Panc1 (cell line): ENCODE measurements around the gene PIGU. TPM values are rescaled to one million over a fixed set of nuclear protein-coding genes. Genes with fewer than 3 reads are reported as not detected.
"Not testable (repeated sequence)": the region's sequence is repeated elsewhere in the genome, so short reads cannot be mapped to it uniquely, and the experiment has no call there.

Source experiments
- ATAC-seq: fragments of 200-7000 bp; cut with Tn5 transposase; 2 replicates; pipeline ENCODE4 v1.9.1; 2020; ENCODE audit warnings: mild to moderate bottlenecking, moderate library complexity
- BruUV-seq: library from RNA; stranded (reverse); fragments of 400-500 nt; replicated peaks from 2 replicates; lab custom pipeline; 2021; lab: Mats Ljungman, UMichigan
- CTCF ChIA-PET: fragments of 300-600 bp; sonication (Branson Sonifier 250); formaldehyde crosslinking; loops from one replicate; lab custom pipeline; 2022; ENCODE audit warnings: antibody characterized with exemption; lab: Charles Lee
- POLR2A ChIA-PET: fragments of 300-600 bp; sonication (Branson Sonifier 250); formaldehyde crosslinking; loops from one replicate; lab custom pipeline; 2022; ENCODE audit warnings: antibody characterized with exemption; lab: Charles Lee
- DNase-seq: peaks from one replicate; pipeline ENCODE4 v3.0.0-alpha.2; 2010; ENCODE audit warnings: low read depth, low spot score
- H3K27ac ChIP-seq: 2 replicates; pipeline ENCODE4 v1.5.1; 2011; ENCODE audit warnings: mild to moderate bottlenecking, low read length, inconsistent platforms
- H3K27me3 ChIP-seq: fragments of 200-500 bp; sonication (Bioruptor generic); 2 replicates; pipeline ENCODE4 v1.6.0; 2014; ENCODE audit warnings: low read length, inconsistent platforms; ENCODE audit not compliant: control insufficient read depth, insufficient read depth
- H3K36me3 ChIP-seq: fragments of 200-500 bp; sonication (Bioruptor generic); 2 replicates; pipeline ENCODE4 v1.5.1; 2014; ENCODE audit warnings: inconsistent platforms, mild to moderate bottlenecking, low read length, moderate library complexity; ENCODE audit not compliant: control insufficient read depth, insufficient read depth
- H3K4me1 ChIP-seq: 2 replicates; pipeline ENCODE4 v1.5.1; 2011; ENCODE audit warnings: inconsistent platforms, mild to moderate bottlenecking, low read length, moderate library complexity; ENCODE audit not compliant: control insufficient read depth, insufficient read depth
- H3K4me3 ChIP-seq, 2 experiments: 2 replicates each; pipeline ENCODE4 v1.5.1; 2011 to 2012; ENCODE audit warnings: low read depth in 2 of 2, low read length in 2 of 2, mild to moderate bottlenecking in 2 of 2, inconsistent platforms in 1 of 2, moderate library complexity in 1 of 2
- H3K9me3 ChIP-seq: fragments of 200-500 bp; sonication (Bioruptor generic); 2 replicates; pipeline ENCODE4 v1.5.1; 2014; ENCODE audit warnings: low read depth, mild to moderate bottlenecking, inconsistent platforms, low read length, moderate library complexity; ENCODE audit not compliant: control insufficient read depth, insufficient read depth
- POLR2AphosphoS5 ChIP-seq: IDR thresholded peaks from 2 replicates; pipeline ENCODE4 v1.6.1; 2012; ENCODE audit warnings: mild to moderate bottlenecking, low read depth, low read length, moderate library complexity
- SIN3A ChIP-seq: IDR thresholded peaks from 2 replicates; pipeline ENCODE4 v1.6.1; 2012; ENCODE audit warnings: low read depth, mild to moderate bottlenecking, low read length, moderate library complexity, borderline replicate concordance; ENCODE audit not compliant: insufficient read depth
- TCF7L2 ChIP-seq: IDR thresholded peaks from 2 replicates; pipeline ENCODE4 v1.6.1; 2011; ENCODE audit warnings: mild to moderate bottlenecking, low read depth, low read length, inconsistent platforms
- in situ Hi-C: cut with HindIII; loops from 2 replicates; pipeline ENCODE4 v1.10.0; 2016; ENCODE audit warnings: low sequenced_read_pairs, low pct_unique_long_range_greater_than_20kb
- intact Hi-C: fragments of 100-400 bp; cut with micrococcal nuclease; formaldehyde crosslinking; loops from one replicate; pipeline ENCODE4 v1.10.0; 2022; ENCODE audit not compliant: unreplicated experiment
- total RNA-seq: library from RNA; stranded (reverse); gene quantifications from one replicate; pipeline ENCODE4 v1.2.1, GENCODE V29; 2021; ENCODE audit not compliant: unreplicated experiment
- TF ChIP-seq, protein P1 (sequence below), 2 experiments: IDR thresholded peaks; 2 replicates each; pipeline ENCODE4 v1.6.1; 2011 to 2012; ENCODE audit warnings: low read depth in 2 of 2, control low read depth in 1 of 2, low read length in 1 of 2, mild to moderate bottlenecking in 1 of 2, moderate library complexity in 1 of 2; ENCODE audit not compliant: insufficient read depth in 1 of 2
- TF ChIP-seq, protein P2 (sequence below): fragments of 450-650 bp; IDR thresholded peaks from 2 replicates; pipeline ENCODE4 v1.5.1; 2017; ENCODE audit warnings: mild to moderate bottlenecking

PIGU gene
- total RNA-seq, 1 experiment from 2014 or later: 22.9 TPM

DNA sequence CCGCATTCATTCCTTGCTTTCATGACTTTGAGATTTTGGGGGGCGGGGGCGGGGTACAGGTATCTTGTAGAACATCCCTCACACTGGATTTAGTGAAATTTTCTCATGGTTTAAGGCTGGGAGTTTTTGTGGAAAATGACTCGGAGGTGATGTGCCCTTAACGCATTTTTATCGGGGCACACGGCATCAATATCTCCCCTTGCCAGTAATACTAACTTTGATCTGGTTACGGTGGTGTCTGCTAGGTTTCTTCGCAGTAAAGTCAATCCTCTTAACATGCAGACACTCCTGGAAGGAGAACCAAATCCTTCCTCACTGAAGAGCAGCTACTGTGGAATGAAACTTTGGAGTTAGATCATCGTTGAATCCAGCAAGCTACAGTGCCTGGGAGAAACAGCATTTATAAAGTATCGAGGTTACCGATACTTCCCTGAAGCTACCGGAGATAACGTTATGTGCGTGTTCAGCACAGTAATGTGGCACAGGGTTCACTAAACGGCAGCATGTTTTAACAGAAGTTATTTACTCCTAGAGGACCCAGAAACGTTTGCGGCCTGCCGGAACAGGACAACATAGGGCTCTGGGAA is 161.9 kb downstream of the PIGU start:
- TF ChIP-seq POLR2AphosphoS5 (no peak), SIN3A (no peak), TCF7L2 (no peak)
- TF ChIP-seq, protein P1, sequence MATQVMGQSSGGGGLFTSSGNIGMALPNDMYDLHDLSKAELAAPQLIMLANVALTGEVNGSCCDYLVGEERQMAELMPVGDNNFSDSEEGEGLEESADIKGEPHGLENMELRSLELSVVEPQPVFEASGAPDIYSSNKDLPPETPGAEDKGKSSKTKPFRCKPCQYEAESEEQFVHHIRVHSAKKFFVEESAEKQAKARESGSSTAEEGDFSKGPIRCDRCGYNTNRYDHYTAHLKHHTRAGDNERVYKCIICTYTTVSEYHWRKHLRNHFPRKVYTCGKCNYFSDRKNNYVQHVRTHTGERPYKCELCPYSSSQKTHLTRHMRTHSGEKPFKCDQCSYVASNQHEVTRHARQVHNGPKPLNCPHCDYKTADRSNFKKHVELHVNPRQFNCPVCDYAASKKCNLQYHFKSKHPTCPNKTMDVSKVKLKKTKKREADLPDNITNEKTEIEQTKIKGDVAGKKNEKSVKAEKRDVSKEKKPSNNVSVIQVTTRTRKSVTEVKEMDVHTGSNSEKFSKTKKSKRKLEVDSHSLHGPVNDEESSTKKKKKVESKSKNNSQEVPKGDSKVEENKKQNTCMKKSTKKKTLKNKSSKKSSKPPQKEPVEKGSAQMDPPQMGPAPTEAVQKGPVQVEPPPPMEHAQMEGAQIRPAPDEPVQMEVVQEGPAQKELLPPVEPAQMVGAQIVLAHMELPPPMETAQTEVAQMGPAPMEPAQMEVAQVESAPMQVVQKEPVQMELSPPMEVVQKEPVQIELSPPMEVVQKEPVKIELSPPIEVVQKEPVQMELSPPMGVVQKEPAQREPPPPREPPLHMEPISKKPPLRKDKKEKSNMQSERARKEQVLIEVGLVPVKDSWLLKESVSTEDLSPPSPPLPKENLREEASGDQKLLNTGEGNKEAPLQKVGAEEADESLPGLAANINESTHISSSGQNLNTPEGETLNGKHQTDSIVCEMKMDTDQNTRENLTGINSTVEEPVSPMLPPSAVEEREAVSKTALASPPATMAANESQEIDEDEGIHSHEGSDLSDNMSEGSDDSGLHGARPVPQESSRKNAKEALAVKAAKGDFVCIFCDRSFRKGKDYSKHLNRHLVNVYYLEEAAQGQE (IDR thresholded peaks at IDR 0.05; ENCODE audit: insufficient read depth in 1 of 2, low read depth in 2 of 2, low read length in 1 of 2): no peak
- TF ChIP-seq, protein P2, sequence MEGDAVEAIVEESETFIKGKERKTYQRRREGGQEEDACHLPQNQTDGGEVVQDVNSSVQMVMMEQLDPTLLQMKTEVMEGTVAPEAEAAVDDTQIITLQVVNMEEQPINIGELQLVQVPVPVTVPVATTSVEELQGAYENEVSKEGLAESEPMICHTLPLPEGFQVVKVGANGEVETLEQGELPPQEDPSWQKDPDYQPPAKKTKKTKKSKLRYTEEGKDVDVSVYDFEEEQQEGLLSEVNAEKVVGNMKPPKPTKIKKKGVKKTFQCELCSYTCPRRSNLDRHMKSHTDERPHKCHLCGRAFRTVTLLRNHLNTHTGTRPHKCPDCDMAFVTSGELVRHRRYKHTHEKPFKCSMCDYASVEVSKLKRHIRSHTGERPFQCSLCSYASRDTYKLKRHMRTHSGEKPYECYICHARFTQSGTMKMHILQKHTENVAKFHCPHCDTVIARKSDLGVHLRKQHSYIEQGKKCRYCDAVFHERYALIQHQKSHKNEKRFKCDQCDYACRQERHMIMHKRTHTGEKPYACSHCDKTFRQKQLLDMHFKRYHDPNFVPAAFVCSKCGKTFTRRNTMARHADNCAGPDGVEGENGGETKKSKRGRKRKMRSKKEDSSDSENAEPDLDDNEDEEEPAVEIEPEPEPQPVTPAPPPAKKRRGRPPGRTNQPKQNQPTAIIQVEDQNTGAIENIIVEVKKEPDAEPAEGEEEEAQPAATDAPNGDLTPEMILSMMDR: no peak
- Histone ChIP-seq H3K9me3 (no peaks in the 10 kb centered on the region), H3K27me3 (no peaks in the 10 kb centered on the region), H3K36me3 (peaks cover 7% of the 10 kb centered on the region), H3K4me1 (peaks cover 9% of the 10 kb centered on the region), H3K27ac (peak overlapping the region; percentile 92), H3K4me3 (peak overlapping the region; percentile 70 to 98)
- in situ Hi-C loops: no loop called here
- BruUV-seq: no TSS peak
- CTCF ChIA-PET: interaction anchor here (1.0 kb wide), 1 partner anchor 203 kb away, joined by 4 read pairs; no protein-coding TSS in a partner anchor
- ATAC-seq (peak; percentile 20), DNase-seq (no peak)
- intact Hi-C loops: no loop called here
- POLR2A ChIA-PET: interaction anchor here (0.7 kb wide), 1 partner anchor 680 kb away, joined by 6 read pairs; no protein-coding TSS in a partner anchor

DNA sequence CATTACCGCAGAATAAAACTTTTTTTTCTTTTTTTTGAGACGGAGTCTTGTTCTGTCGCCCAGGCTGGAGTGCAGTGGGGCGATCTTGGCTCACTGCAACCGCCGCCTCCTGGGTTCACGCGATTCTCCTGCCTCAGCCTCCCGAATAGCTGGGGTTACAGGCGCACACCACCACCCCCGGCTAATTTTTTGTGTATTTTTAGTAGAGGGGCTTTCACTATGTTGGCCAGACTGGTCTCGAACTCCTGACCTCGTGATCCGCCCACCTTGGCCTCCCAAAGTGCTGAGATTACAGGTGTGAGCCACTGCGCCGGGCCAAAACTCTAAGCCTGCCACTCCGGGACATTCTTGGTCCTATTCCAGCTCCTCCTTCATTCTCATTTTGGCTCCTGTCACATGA is 162.9 kb downstream of the PIGU start:
- BruUV-seq: not testable (repeated sequence)

DNA sequence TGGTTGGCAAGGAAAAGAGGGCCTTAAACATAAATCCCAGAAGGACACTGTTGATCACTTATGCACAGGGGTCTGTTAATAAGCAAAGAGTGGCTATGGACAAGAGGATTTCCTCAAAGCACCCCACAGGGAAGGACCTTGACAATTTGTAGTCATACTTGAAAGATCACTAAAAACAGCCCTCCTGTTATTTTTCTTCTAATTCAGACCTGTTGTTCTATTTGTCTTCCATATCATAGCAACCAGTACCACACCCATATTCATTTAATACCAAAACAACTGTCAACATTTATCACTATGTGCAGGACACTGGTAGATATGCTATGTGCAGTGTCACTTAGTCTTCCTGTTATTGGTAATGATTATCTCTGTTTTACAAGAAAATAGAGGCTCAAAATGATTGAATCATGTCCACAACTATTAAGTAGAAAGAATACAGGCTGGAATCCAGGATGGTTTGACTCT is 163.9 kb downstream of the PIGU start:
- H3K4me1 ChIP-seq: peaks cover 6% of the 10 kb centered on the region
- peaks cover 7% of the 10 kb centered on the region for H3K36me3 ChIP-seq
- CTCF ChIA-PET: no interaction called here
- no peak for DNase-seq
- H3K27ac ChIP-seq: no peak overlapping the region
- no peak for ATAC-seq
- intact Hi-C loops (no loop called here), in situ Hi-C loops (no loop called here)
- BruUV-seq: no TSS peak
- TF ChIP-seq POLR2AphosphoS5 (no peak), TCF7L2 (no peak), SIN3A (no peak)
- TF ChIP-seq, protein P2: no peak
- TF ChIP-seq, protein P1 (IDR thresholded peaks at IDR 0.05; ENCODE audit: insufficient read depth in 1 of 2, low read depth in 2 of 2, low read length in 1 of 2): no peak
- POLR2A ChIA-PET: no interaction called here
- no peaks in the 10 kb centered on the region for H3K27me3 ChIP-seq
- no peak overlapping the region for H3K4me3 ChIP-seq
- no peaks in the 10 kb centered on the region for H3K9me3 ChIP-seq

More for the DNA sequence above, 162.9 kb downstream of the PIGU start:
- H3K27ac ChIP-seq, H3K4me3 ChIP-seq, ATAC-seq, H3K4me1 ChIP-seq, in situ Hi-C loops, H3K9me3 ChIP-seq, H3K36me3 ChIP-seq, POLR2A ChIA-PET, H3K27me3 ChIP-seq, intact Hi-C loops, DNase-seq: not testable (repeated sequence)
- CTCF ChIA-PET: interaction anchor here (0.5 kb wide), 1 partner anchor 46 kb away, joined by 10 read pairs; no protein-coding TSS in a partner anchor
